ENCODE measurements around the gene PPP1R9A. TPM values are rescaled to one million over a fixed set of nuclear protein-coding genes. Genes with fewer than 3 reads are reported as not detected.

Gene PPP1R9A
- total RNA-seq, 1 experiment from 2014 or later = 13.5 TPM

- TF ChIP-seq JUND (IDR thresholded peaks at IDR 0.05) = no peak
- TF ChIP-seq POLR2AphosphoS5 (IDR thresholded peaks at IDR 0.05; ENCODE audit: low read depth, low read length) = no peak
- TF ChIP-seq, protein P1, sequence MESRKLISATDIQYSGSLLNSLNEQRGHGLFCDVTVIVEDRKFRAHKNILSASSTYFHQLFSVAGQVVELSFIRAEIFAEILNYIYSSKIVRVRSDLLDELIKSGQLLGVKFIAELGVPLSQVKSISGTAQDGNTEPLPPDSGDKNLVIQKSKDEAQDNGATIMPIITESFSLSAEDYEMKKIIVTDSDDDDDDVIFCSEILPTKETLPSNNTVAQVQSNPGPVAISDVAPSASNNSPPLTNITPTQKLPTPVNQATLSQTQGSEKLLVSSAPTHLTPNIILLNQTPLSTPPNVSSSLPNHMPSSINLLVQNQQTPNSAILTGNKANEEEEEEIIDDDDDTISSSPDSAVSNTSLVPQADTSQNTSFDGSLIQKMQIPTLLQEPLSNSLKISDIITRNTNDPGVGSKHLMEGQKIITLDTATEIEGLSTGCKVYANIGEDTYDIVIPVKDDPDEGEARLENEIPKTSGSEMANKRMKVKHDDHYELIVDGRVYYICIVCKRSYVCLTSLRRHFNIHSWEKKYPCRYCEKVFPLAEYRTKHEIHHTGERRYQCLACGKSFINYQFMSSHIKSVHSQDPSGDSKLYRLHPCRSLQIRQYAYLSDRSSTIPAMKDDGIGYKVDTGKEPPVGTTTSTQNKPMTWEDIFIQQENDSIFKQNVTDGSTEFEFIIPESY (IDR thresholded peaks at IDR 0.05; ENCODE audit: extremely low read depth, insufficient replicate concordance, low read length) = no peak
Measured at GRCh38 chr7:95097291-95097690, 189.9 kb downstream of the PPP1R9A start (continued).

DNA sequence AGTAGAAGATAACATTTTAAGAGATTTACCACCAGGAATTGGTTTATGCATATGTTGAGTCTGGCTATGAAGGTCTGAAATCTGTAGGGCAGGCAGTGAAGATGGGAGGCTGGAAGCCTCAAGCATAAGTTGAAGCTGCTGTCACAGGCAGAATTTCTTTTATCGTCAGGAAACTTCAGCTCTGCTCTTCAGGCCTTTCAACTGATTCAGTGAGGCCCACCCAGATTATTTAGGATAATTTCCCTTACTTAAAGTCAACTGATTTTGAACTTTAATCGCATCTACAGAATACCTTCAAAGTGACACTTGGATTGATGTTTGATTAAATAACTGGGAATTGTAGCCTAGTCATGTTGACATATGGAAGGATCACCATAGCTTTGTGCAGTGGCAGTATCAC is 190.5 kb downstream of the PPP1R9A start:
- H3K79me2 ChIP-seq (ENCODE audit: insufficient read depth, low read length) = no peaks in the 10 kb centered on the region
- TF ChIP-seq POLR2AphosphoS5 (IDR thresholded peaks at IDR 0.05; ENCODE audit: low read depth, low read length) (no peak), ZFX (IDR thresholded peaks at IDR 0.05) (no peak), TCF7L2 (IDR thresholded peaks at IDR 0.05; ENCODE audit: borderline replicate concordance, extremely low read depth, insufficient read depth, insufficient read length) (no peak), SRF (IDR thresholded peaks at IDR 0.05; ENCODE audit: low read depth) (no peak), CEBPB (IDR thresholded peaks at IDR 0.05; ENCODE audit: low read depth) (no peak), POLR2A (IDR thresholded peaks at IDR 0.05; ENCODE audit: borderline replicate concordance, extremely low read depth, insufficient read depth, insufficient read length) (no peak), EZH2phosphoT487 (IDR thresholded peaks at IDR 0.05; ENCODE audit: borderline replicate concordance) (no peak), RAD21 (IDR thresholded peaks at IDR 0.05; ENCODE audit: low read depth) (no peak), FOSL1 (IDR thresholded peaks at IDR 0.05; ENCODE audit: low read depth) (no peak), EZH2 (IDR thresholded peaks at IDR 0.05) (no peak), ZNF274 (IDR thresholded peaks at IDR 0.05; ENCODE audit: low read depth, low read length) (no peak), SIN3A (IDR thresholded peaks at IDR 0.05; ENCODE audit: low read depth) (no peak), SP1 (IDR thresholded peaks at IDR 0.05; ENCODE audit: low read depth) (no peak)
- TF ChIP-seq, protein P1 (IDR thresholded peaks at IDR 0.05; ENCODE audit: extremely low read depth, insufficient replicate concordance, low read length) = no peak
- H3K36me3 ChIP-seq (ENCODE audit: control insufficient read depth in 1 of 2, insufficient read depth in 2 of 2, low read length in 2 of 2) = no peaks in the 10 kb centered on the region
- intact Hi-C loops (cut with micrococcal nuclease) = no loop called here
- no peaks in the 10 kb centered on the region for H3K9me2 ChIP-seq (ENCODE audit: insufficient read depth)
- CTCF ChIA-PET = no interaction called here
- H4K20me1 ChIP-seq (ENCODE audit: insufficient read depth) = no peaks in the 10 kb centered on the region
- RAD21 ChIA-PET (ENCODE audit: low non-redundant PET in 1 of 2, low total read pairs in 2 of 2, uncharacterized antibody in 2 of 2, unreplicated experiment in 2 of 2) = no interaction called here
- no peaks in the 10 kb centered on the region for H3K9me3 ChIP-seq (ENCODE audit: control insufficient read depth in 1 of 2, insufficient read depth in 1 of 2, low read depth in 1 of 2, low read length in 2 of 2)
- no peak overlapping the region for H2AFZ ChIP-seq (ENCODE audit: low read depth, low read length, poor library complexity, severe bottlenecking)
- no peak for ATAC-seq
- no TSS peak for BruUV-seq (replicated peaks)
- no peak overlapping the region for H3K27ac ChIP-seq (ENCODE audit: low read depth, low read length)
- H3K4me3 ChIP-seq (replicated peaks in 1 of 2; ENCODE audit: low read depth in 1 of 2, low read length in 2 of 2) = no peak overlapping the region
- H3K4me1 ChIP-seq (ENCODE audit: control insufficient read depth in 1 of 2, insufficient read depth in 2 of 2, low read length in 2 of 2) = peaks cover 5 to 7% of the 10 kb centered on the region in 2 experiments; a peak in 3 of 4 replicates
- POLR2A ChIA-PET = interaction anchor here (0.6 kb wide), 1 partner anchor 142 kb away, joined by 3 read pairs; no protein-coding TSS in a partner anchor
- H3K9ac ChIP-seq (ENCODE audit: low read length) = no peak overlapping the region
- H3K27me3 ChIP-seq (ENCODE audit: insufficient read depth, low read length) = no peaks in the 10 kb centered on the region
- DNase-seq (ENCODE audit: low read depth, low spot score) = no peak
- no peak overlapping the region for H3K4me2 ChIP-seq (ENCODE audit: low read length)
